Measurements from ENCODE around the gene APOBEC3F. TPM values are rescaled to one million over a fixed set of nuclear protein-coding genes. Genes with fewer than 3 reads are reported as not detected.
"Not testable (repeated sequence)": the region's sequence is repeated elsewhere in the genome, so short reads cannot be mapped to it uniquely, and the experiment has no call there.

The APOBEC3F gene
- total RNA-seq, 2 donors from 2014 or later = 16.2 to 24.2 TPM

- Mint-ChIP-seq H3K9me3 (peaks cover 27% of the 10 kb centered on the region), H3K36me3 (ENCODE audit: low read depth) (no peaks in the 10 kb centered on the region), H3K4me3 (no peak overlapping the region), H3K27me3 (ENCODE audit: insufficient read depth) (peaks cover 9% of the 10 kb centered on the region), H3K27ac (no peak overlapping the region), H3K4me1 (peaks cover 2% of the 10 kb centered on the region)
- Histone ChIP-seq H3K36me3 (ENCODE audit: control insufficient read depth, insufficient read depth, low read length) (no peaks in the 10 kb centered on the region), H3K4me3 (ENCODE audit: low read length) (no peak overlapping the region), H3K27ac (ENCODE audit: low read depth, low read length) (no peak overlapping the region), H3K9ac (ENCODE audit: extremely low read depth, low read length, poor library complexity, severe bottlenecking) (no peak overlapping the region), H3K9me3 (ENCODE audit: control insufficient read depth, low read length) (no peaks in the 10 kb centered on the region), H3K27me3 (ENCODE audit: control insufficient read depth, insufficient read depth, low read length, poor library complexity, severe bottlenecking) (no peaks in the 10 kb centered on the region), H3K4me1 (ENCODE audit: control insufficient read depth, insufficient read depth, low read length) (no peaks in the 10 kb centered on the region)
- TF ChIP-seq, protein P1, sequence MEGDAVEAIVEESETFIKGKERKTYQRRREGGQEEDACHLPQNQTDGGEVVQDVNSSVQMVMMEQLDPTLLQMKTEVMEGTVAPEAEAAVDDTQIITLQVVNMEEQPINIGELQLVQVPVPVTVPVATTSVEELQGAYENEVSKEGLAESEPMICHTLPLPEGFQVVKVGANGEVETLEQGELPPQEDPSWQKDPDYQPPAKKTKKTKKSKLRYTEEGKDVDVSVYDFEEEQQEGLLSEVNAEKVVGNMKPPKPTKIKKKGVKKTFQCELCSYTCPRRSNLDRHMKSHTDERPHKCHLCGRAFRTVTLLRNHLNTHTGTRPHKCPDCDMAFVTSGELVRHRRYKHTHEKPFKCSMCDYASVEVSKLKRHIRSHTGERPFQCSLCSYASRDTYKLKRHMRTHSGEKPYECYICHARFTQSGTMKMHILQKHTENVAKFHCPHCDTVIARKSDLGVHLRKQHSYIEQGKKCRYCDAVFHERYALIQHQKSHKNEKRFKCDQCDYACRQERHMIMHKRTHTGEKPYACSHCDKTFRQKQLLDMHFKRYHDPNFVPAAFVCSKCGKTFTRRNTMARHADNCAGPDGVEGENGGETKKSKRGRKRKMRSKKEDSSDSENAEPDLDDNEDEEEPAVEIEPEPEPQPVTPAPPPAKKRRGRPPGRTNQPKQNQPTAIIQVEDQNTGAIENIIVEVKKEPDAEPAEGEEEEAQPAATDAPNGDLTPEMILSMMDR (conservative IDR thresholded peaks at IDR 0.05) = no peak
- DNase-seq = no peak
- 83% methylated on average over 1 to 3 of the region's 3 CpGs for WGBS, 2 experiments (ENCODE audit: insufficient coverage in 1 of 2, insufficient read length in 1 of 2)
These were observed 43.1 kb upstream of the APOBEC3F start for GRCh38 chr22:38997518-38997917.

DNA sequence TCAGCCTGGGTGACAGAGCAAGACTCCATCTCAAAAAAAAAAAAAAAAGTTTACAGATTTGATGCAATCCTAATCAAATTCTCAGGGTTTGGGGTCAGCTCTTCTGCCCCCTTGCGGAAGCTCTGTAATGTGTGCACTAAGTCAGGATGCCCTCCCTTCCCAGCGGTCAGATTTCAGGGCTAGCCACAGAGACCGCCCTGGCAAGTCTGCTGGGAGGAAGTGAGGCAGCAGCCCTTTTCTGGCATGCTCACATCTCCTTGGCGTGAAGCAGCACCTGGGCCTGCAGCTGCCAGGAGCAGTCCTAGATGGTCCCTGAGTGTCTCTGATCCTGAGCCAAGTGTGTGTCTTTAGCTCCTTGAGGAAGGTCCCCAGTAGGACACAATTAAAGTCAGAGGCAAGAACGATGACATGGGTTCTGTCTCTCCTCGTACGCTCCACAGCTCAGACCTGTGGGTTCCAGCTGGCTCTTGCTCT lies 37.5 kb upstream of the APOBEC3F start:
- Mint-ChIP-seq H3K9me3 (peaks cover 21% of the 10 kb centered on the region), H3K4me1 (no peaks in the 10 kb centered on the region), H3K27me3 (ENCODE audit: insufficient read depth) (no peaks in the 10 kb centered on the region), H3K4me3 (no peak overlapping the region), H3K36me3 (ENCODE audit: low read depth) (no peaks in the 10 kb centered on the region), H3K27ac (no peak overlapping the region)
- H3K27ac ChIP-seq (ENCODE audit: low read depth, low read length) = no peak overlapping the region
- H3K27me3 ChIP-seq (ENCODE audit: control insufficient read depth, insufficient read depth, low read length, poor library complexity, severe bottlenecking) = no peaks in the 10 kb centered on the region
- no peaks in the 10 kb centered on the region for H3K4me1 ChIP-seq (ENCODE audit: control insufficient read depth, insufficient read depth, low read length)
- WGBS, 2 experiments (ENCODE audit: insufficient coverage in 1 of 2, insufficient read length in 1 of 2) = 48 to 52% methylated on average over 5 to 7 of the region's 7 CpGs
- H3K4me3 ChIP-seq (ENCODE audit: low read length) = no peak overlapping the region
- TF ChIP-seq, protein P1 (conservative IDR thresholded peaks at IDR 0.05) = peak; percentile 88
- no peaks in the 10 kb centered on the region for H3K9me3 ChIP-seq (ENCODE audit: control insufficient read depth, low read length)
- peak; percentile 92 for DNase-seq
- H3K9ac ChIP-seq (ENCODE audit: extremely low read depth, low read length, poor library complexity, severe bottlenecking) = no peak overlapping the region
- H3K36me3 ChIP-seq (ENCODE audit: control insufficient read depth, insufficient read depth, low read length) = no peaks in the 10 kb centered on the region

GRCh38 chr22:39007177-39007576 lies 33.5 kb upstream of the APOBEC3F start:
- Histone ChIP-seq H3K36me3 (ENCODE audit: control insufficient read depth, insufficient read depth, low read length) (no peaks in the 10 kb centered on the region), H3K9me3 (ENCODE audit: control insufficient read depth, low read length) (no peaks in the 10 kb centered on the region), H3K4me1 (ENCODE audit: control insufficient read depth, insufficient read depth, low read length) (no peaks in the 10 kb centered on the region), H3K27ac (ENCODE audit: low read depth, low read length) (no peak overlapping the region), H3K27me3 (ENCODE audit: control insufficient read depth, insufficient read depth, low read length, poor library complexity, severe bottlenecking) (no peaks in the 10 kb centered on the region), H3K4me3 (ENCODE audit: low read length) (no peak overlapping the region), H3K9ac (ENCODE audit: extremely low read depth, low read length, poor library complexity, severe bottlenecking) (no peak overlapping the region)
- H3K4me3 Mint-ChIP-seq = no peak overlapping the region
- WGBS, 2 experiments (ENCODE audit: insufficient coverage in 1 of 2, insufficient read length in 1 of 2) = 89 to 93% methylated on average over 2 to 4 of the region's 5 CpGs
- H3K9me3 Mint-ChIP-seq = no peaks in the 10 kb centered on the region
- no peak for DNase-seq
- H3K27me3 Mint-ChIP-seq (ENCODE audit: insufficient read depth) = no peaks in the 10 kb centered on the region
- peaks cover 8% of the 10 kb centered on the region for H3K4me1 Mint-ChIP-seq
- no peak overlapping the region for H3K27ac Mint-ChIP-seq
- H3K36me3 Mint-ChIP-seq (ENCODE audit: low read depth) = no peaks in the 10 kb centered on the region
- TF ChIP-seq, protein P1 (conservative IDR thresholded peaks at IDR 0.05) = no peak

DNA sequence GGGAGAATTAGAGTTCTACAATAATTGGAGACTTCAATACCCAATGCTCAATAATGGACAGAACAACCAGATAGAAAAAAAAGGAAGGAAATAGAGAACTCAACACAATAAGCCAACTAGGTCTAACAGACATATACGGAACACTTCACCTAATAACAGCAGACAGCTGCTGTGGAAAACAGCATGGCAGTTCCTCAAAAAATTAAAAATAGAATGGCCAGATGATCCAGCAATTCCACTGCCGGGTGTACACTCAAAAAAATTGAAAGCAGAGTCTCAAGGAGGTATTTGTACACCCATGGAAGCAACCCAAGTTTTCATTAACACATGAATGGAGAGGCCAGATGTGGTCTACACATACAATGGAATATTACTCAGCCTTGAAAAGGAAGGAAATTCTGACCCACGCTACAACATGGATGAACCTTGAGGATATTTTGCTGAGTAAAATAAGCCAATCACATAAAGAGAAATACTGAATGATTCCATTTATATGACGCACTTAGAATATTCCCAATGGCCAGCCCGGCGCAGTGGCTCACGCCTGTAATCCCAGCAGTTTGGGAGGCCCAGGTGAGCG lies 32.3 kb upstream of the APOBEC3F start:
- 95 to 99% methylated on average over 7 to 8 of the region's 8 CpGs for WGBS, 2 experiments (ENCODE audit: insufficient coverage in 1 of 2, insufficient read length in 1 of 2)
- H3K4me3 Mint-ChIP-seq; H3K27me3 ChIP-seq (ENCODE audit: control insufficient read depth, insufficient read depth, low read length, poor library complexity, severe bottlenecking); H3K9me3 Mint-ChIP-seq; H3K36me3 ChIP-seq (ENCODE audit: control insufficient read depth, insufficient read depth, low read length); H3K27ac ChIP-seq (ENCODE audit: low read depth, low read length); H3K4me3 ChIP-seq (ENCODE audit: low read length); H3K36me3 Mint-ChIP-seq (ENCODE audit: low read depth); H3K4me1 ChIP-seq (ENCODE audit: control insufficient read depth, insufficient read depth, low read length); H3K9me3 ChIP-seq (ENCODE audit: control insufficient read depth, low read length); DNase-seq; H3K27ac Mint-ChIP-seq; H3K9ac ChIP-seq (ENCODE audit: extremely low read depth, low read length, poor library complexity, severe bottlenecking); H3K27me3 Mint-ChIP-seq (ENCODE audit: insufficient read depth): not testable (repeated sequence)
- H3K4me1 Mint-ChIP-seq = peaks cover 19% of the 10 kb centered on the region

Data from endodermal cell (in vitro differentiated cells).